Measurements from ENCODE around the gene ZNF281.
"Not testable (repeated sequence)": the region's sequence is repeated elsewhere in the genome, so short reads cannot be mapped to it uniquely, and the experiment has no call there.

The ZNF281 gene

GRCh38 chr1:200364091-200364759 lies 45.6 kb downstream of the ZNF281 start:
- no peak for DNase-seq (ENCODE audit: low spot score)

DNA sequence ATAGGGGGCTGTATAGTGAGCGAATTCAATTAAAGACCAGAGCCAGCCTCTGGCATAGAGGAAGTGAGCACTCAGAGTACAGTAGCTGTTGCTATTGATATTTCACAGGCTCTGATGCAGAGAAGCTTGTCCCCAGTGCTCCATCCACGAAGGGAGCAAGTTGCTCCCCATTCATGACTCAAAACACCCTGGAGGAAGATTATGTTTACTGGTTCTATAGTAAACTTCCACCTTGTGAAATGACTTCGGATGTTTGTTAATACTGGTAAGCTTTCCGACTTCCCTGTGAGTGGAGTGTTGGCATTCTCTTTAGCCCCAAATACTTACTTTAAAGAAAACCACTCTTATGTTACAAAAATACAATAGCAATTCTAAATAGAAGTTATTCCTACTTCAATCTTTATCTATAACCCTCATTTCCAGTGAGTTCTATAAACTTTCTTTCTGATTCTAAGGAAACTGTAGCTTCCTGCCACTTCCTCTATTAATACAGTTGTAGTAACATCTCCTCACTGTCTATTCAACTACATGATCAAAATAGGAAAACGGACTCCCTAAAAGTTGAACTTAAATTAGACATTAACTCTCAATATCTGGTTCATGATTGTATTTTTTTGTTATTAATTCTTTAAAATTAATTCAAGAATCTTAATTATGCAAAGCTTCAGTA lies 46.4 kb downstream of the ZNF281 start:
- Histone ChIP-seq H3K36me3 (ENCODE audit: low read depth) (no peaks in the 10 kb centered on the region), H3K4me3 (ENCODE audit: severe bottlenecking) (no peak overlapping the region), H3K4me1 (ENCODE audit: insufficient read depth, poor library complexity, severe bottlenecking) (peaks cover 23% of the 10 kb centered on the region), H3K27ac (ENCODE audit: poor library complexity, severe bottlenecking) (no peak overlapping the region), H3K9me3 (ENCODE audit: severe bottlenecking) (no peaks in the 10 kb centered on the region), H3K27me3 (ENCODE audit: insufficient read depth, poor library complexity, severe bottlenecking) (no peaks in the 10 kb centered on the region)
- ATAC-seq (ENCODE audit: low read depth), result no peak
- no peak for DNase-seq (ENCODE audit: low spot score)
- TF ChIP-seq CTCF (IDR thresholded peaks at IDR 0.05; ENCODE audit: poor library complexity, severe bottlenecking), result no peak

More at GRCh38 chr1:200364091-200364759, 45.6 kb downstream of the ZNF281 start:
- Histone ChIP-seq H3K9me3 (ENCODE audit: severe bottlenecking) (no peaks in the 10 kb centered on the region), H3K27me3 (ENCODE audit: insufficient read depth, poor library complexity, severe bottlenecking) (no peaks in the 10 kb centered on the region), H3K4me1 (ENCODE audit: insufficient read depth, poor library complexity, severe bottlenecking) (peaks cover 23% of the 10 kb centered on the region), H3K4me3 (ENCODE audit: severe bottlenecking) (no peak overlapping the region), H3K36me3 (ENCODE audit: low read depth) (no peaks in the 10 kb centered on the region), H3K27ac (ENCODE audit: poor library complexity, severe bottlenecking) (peak overlapping the region; percentile 22)
- ATAC-seq (ENCODE audit: low read depth), result no peak
- TF ChIP-seq CTCF (IDR thresholded peaks at IDR 0.05; ENCODE audit: poor library complexity, severe bottlenecking), result no peak

- Histone ChIP-seq H3K27ac (ENCODE audit: poor library complexity, severe bottlenecking) (no peak overlapping the region), H3K4me3 (ENCODE audit: severe bottlenecking) (no peak overlapping the region), H3K4me1 (ENCODE audit: insufficient read depth, poor library complexity, severe bottlenecking) (peaks cover 23% of the 10 kb centered on the region), H3K9me3 (ENCODE audit: severe bottlenecking) (no peaks in the 10 kb centered on the region), H3K27me3 (ENCODE audit: insufficient read depth, poor library complexity, severe bottlenecking) (no peaks in the 10 kb centered on the region), H3K36me3 (ENCODE audit: low read depth) (no peaks in the 10 kb centered on the region)
- no peak for TF ChIP-seq CTCF (IDR thresholded peaks at IDR 0.05; ENCODE audit: poor library complexity, severe bottlenecking)
- DNase-seq (ENCODE audit: low spot score) (no peak), ATAC-seq (ENCODE audit: low read depth) (no peak)
Observed at GRCh38 chr1:200362421-200362820, 47.4 kb downstream of the ZNF281 start.

GRCh38 chr1:200359610-200360163 lies 50.1 kb downstream of the ZNF281 start:
- no peak for TF ChIP-seq CTCF (IDR thresholded peaks at IDR 0.05; ENCODE audit: poor library complexity, severe bottlenecking)

DNA sequence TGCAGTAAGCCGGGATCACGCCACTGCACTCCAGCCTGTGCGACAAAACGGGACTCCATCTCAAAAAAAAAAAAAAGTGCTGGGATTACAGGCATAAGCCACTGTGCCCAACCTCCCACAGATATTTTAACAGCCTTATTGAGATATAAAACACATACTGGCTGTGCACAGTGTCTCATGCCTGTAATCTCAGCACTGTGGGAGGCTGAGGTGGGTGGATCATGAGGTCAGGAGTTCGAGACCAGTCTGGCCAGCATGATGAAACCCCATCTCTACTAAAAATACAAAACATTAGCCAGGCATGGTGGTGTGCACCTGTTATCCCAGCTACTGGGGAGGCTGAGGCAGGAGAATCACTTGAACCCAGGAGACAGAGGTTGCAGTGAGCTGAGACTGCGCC lies 51.9 kb downstream of the ZNF281 start:
- not testable (repeated sequence) for H3K27ac ChIP-seq (ENCODE audit: poor library complexity, severe bottlenecking); H3K4me1 ChIP-seq (ENCODE audit: insufficient read depth, poor library complexity, severe bottlenecking); ATAC-seq (ENCODE audit: low read depth); H3K9me3 ChIP-seq (ENCODE audit: severe bottlenecking); H3K27me3 ChIP-seq (ENCODE audit: insufficient read depth, poor library complexity, severe bottlenecking); H3K36me3 ChIP-seq (ENCODE audit: low read depth); DNase-seq (ENCODE audit: low spot score); H3K4me3 ChIP-seq (ENCODE audit: severe bottlenecking)

More at GRCh38 chr1:200359610-200360163, 50.1 kb downstream of the ZNF281 start:
- Histone ChIP-seq H3K36me3 (ENCODE audit: low read depth) (no peaks in the 10 kb centered on the region), H3K27ac (ENCODE audit: poor library complexity, severe bottlenecking) (no peak overlapping the region), H3K27me3 (ENCODE audit: insufficient read depth, poor library complexity, severe bottlenecking) (no peaks in the 10 kb centered on the region), H3K4me3 (ENCODE audit: severe bottlenecking) (no peak overlapping the region), H3K9me3 (ENCODE audit: severe bottlenecking) (no peaks in the 10 kb centered on the region), H3K4me1 (ENCODE audit: insufficient read depth, poor library complexity, severe bottlenecking) (peaks cover 18% of the 10 kb centered on the region)
- DNase-seq (ENCODE audit: low spot score), result no peak
- peak; percentile 49; the same call in 2 of the 3 replicates for ATAC-seq (ENCODE audit: low read depth)
